ENCODE data around the gene ARMH1.
"Not testable (repeated sequence)": the region's sequence is repeated elsewhere in the genome, so short reads cannot be mapped to it uniquely, and the experiment has no call there.

ARMH1 gene

DNA sequence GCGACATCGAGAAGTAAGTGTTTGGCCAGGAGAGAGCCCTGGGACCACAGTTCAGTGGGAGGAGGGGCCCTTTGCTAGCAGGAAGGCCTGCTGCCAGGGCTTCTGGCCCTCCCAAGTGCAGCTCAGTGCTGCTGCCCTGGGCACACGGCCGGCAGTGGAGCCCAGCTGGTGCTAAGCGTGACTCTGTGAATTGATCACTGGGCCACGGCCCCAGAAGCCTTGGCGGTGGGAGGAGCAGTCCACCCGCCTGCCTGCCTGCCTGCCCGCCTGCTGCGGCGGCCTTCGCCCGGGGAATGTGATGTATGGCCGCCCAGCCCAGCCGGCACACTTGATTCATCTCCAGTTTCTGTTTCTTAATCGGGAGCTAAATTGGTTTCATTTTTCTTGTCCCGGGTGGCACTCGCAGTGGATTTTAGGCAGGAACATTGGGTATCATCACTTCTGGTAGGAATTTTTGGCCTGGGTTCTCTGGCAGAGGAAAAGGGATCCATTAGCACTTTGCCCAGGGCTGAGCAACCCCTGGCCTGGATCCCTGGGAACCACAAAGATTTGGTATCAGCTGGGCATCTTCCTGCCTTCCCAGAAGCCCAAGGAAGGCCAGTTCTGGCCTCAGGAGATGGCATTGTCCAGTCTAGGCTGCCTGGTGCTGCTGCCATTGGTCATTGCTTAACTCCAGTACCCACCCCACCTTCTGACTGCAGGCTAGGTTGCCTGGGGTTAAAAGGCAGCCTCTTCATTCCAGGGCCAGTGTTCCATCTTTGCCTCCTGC is 28.9 kb upstream of the ARMH1 start:
- no peak for DNase-seq

DNA sequence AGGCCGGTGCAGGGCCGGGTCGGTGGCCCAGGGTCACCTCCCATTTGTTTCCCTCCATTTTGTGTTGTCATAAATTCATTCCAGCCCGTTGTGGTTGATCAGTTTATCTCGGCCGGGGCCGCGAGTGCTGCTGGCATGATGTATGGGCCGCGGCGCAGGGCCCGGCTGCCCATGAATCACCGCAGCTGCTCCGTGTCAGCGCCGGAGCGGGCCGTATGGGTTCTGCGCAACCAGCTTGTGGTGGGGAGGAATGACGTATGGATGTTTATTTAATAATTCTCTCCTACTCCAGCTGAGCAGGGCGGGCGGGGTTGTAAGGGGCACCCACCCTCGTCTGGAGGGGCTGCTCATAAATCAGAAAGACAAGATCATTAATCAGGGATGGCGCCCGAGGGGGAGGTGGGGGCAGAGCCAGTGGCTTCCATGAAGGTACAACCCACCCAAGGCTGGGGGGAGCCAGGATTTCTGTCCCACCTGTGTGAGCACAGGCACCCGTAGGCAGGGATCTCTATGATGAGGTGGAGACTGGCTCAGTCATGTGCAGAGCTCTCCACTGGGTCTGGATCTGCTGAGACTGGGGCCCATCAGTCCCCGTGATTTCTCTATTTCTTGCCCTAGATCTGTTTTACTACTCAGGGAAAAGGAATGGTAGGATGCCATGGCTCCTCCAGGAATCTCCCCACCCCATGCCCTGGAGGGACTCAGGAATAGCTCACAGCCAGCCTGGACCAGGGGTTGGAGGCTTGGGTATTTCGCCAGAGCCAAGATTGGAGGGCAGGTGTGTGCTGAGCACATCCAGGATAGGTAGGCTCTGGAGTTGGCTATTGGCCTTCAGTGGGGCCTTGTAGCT is 28.0 kb upstream of the ARMH1 start:
- no peak for DNase-seq

- no peak for DNase-seq
Observed at GRCh38 chr1:44647896-44648295, 26.6 kb upstream of the ARMH1 start.

DNA sequence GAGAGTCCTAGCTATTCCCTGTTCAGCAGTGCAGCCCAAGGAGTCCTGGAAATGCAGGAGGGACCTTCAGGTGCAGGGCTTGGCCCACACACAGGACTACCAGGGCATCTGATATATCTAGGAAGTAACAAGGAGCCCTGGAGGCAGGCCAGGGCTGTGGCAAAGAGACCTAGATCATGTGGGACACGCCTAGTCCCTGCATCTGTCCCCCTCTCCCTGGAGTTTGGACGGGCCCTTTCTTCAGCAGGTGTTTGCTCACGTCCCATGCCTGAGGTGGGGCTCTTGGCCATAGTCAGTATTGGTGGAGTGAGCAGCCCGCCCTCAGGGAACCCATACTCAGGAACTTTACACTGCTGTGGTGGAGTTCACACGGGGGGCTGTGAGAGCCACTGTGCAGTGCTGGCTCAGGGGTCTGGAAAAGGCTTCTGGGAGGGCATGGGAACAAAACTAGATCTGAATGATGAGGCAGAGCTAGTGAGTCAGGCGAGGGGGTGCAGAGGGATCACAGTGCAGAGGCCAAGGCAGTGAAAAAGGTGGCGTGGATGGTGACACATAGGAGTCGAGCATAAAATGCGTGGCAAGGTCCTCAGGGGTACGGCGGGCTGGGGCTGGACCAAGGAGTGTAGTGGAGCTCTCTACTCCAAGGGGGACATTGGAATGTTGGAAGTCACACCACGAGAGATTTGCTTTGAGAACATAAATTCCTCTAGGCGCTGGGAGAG is 25.8 kb upstream of the ARMH1 start:
- DNase-seq, result no peak

DNA sequence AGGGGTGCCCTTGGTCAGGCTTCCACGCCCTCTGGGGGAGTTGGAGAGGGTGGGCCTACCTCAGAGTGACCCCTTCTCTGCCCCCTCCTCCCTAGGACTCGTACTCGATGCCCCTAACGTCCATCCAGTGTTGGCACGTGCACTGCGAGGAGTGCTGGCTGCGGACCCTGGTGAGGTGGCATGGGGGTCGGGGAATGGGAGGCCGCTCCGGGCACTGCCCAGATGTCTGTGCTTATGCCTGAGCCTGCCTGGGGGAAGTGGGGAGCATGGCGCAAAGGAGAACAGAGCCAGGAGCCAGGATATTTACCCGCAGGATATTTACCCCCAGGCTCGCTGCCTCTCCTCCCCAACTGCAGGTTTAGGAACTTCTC is 24.7 kb upstream of the ARMH1 start:
- DNase-seq, result no peak

DNA sequence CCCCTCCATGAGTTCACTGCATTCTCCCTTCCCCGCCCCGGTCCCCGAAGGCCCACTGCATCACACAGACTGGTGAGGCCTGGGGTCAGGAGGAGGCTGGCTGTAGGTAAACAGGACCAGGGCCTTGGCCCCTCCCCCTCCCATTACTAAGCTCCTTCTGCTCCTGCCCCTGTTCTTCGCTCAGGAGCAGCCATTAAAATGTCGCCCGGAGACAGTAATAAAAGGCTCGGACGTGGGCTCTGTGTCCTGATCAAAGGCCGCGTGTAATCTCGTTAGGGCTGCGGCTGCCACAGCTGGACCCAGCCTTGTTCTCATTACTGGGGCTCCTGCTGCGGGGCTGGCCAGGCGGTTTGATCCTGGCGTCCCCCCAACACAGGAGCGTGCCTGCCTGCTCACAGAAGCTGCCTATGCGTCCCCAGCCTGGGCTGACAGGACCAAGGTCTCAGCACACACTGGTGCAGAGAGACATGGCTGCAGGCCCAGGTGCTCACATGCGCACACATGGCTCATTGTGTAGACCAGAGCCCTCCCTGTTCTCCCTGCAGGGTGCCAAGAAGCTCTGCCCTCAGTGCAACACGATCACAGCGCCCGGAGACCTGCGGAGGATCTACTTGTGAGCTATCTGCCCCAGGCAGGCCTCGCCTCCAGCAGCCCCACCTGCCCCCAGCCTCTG is 24.2 kb upstream of the ARMH1 start:
- no peak for DNase-seq

DNA sequence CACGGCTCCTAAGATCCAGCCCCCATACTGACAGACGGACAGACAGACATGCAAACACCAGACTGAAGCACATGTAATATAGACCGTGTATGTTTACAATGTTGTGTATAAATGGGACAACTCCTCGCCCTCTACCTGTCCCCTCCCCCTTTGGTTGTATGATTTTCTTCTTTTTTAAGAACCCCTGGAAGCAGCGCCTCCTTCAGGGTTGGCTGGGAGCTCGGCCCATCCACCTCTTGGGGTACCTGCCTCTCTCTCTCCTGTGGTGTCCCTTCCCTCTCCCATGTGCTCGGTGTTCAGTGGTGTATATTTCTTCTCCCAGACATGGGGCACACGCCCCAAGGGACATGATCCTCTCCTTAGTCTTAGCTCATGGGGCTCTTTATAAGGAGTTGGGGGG is 23.4 kb upstream of the ARMH1 start:
- no peak for DNase-seq

- DNase-seq, result peak; percentile 67
Observed at GRCh38 chr1:44652445-44653106, 21.9 kb upstream of the ARMH1 start.

GRCh38 chr1:44653107-44653964 is 21.2 kb upstream of the ARMH1 start:
- DNase-seq, result no peak

- no peak for DNase-seq
Observed at GRCh38 chr1:44654621-44655187, 19.8 kb upstream of the ARMH1 start.

DNA sequence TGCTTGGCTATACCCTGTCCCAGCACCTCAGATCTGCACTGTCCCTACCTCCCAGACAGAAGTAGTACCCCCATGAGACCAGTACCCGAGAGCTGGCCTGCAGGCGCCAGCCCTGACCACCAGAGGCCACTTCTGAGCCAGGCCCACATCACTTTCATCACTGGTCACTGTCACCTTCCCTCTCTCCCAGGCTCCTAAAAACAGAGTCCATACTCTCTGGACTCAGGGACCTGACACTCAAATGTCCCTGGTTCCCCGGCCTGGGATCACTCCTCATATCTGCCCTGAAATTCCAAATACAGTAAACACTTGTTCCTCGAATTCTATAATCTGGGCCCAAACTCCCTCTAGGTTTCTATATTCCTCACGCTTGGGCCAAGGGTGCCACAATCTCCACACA is 18.9 kb upstream of the ARMH1 start:
- peak; percentile 36 for DNase-seq

GRCh38 chr1:44659566-44659965 is 14.9 kb upstream of the ARMH1 start:
- DNase-seq, result no peak

- DNase-seq, result no peak
Observed at GRCh38 chr1:44660176-44660575, 14.3 kb upstream of the ARMH1 start.

DNA sequence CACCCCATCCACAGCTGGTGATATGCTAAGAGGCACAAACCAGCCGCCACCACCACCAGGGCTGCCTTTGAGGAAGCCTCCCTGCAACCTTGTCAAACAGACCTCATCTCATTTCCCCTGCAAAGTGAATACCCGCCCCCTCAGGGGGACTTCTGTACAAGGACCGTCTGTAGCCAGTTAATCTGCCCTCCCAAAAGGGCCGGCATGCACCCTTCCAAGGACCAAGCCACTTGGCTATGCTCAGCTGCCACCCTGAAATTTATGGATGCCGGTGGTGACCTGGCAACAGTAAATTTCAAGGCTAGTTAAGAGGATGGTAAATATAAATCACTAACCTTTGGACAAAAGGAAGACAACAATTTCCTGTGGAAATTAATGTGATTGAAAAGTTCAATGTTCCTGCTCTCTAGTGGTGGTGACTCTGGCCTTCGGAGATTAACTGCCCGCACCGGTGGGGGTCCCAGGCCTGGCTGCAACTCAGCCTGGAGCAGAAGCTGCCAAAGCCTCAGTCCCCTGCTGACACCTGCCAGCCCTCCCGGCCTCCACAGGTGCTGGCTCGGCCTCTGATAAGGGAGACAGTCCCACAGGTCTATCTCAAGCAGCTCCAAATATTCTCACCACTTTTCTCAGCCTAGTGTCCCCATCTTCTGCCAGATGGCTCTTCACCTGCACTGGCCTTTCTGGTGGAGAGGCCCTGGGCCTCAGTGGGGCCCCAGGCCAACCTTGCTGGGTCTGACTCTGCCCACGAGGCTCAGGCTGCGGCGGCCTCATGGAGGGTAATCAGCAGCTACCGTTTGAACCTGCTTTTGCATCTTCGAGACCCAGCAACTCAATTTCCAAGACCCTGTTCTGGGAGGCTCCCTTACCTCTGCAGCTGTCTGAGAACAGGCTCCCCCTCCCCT is 12.5 kb upstream of the ARMH1 start:
- no peak for DNase-seq

DNA sequence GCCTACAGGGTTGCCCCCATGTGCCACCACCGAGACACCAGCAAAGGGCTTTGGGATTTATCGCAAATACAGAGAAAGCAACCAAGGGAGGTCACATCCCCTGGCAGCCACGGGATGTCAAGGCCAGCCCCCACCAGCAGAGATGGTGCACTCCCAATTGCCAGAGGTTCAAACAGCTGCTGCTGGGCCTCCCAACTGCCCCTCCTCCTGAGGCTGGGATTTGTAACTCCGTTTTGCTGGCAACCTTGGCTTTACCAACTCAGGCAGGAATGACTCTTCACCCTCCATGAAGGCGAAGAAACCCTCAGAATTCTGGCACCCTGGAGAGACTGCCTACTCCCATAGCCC is 11.9 kb upstream of the ARMH1 start:
- DNase-seq, result no peak

DNA sequence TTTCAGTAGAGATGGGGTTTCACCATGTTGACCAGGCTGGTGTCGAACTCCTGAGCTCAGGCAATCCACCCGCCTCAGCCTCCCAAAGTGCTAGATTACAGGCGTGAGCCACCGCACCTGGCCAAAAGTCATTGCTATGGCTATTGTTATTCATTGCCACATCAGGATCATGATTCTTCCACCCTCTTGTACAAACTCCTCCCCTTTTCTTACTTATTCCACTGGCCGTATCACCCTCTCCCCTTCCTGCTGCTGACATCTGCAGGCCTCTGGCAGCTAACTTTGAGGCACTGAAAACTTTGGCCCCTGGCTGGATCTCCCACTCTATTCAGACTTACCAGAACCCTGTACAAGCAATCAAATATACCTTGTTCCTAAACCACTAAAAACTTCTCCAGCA is 11.1 kb upstream of the ARMH1 start:
- DNase-seq, result no peak

- no peak for DNase-seq
Observed at GRCh38 chr1:44664730-44665370, 9.7 kb upstream of the ARMH1 start.

DNA sequence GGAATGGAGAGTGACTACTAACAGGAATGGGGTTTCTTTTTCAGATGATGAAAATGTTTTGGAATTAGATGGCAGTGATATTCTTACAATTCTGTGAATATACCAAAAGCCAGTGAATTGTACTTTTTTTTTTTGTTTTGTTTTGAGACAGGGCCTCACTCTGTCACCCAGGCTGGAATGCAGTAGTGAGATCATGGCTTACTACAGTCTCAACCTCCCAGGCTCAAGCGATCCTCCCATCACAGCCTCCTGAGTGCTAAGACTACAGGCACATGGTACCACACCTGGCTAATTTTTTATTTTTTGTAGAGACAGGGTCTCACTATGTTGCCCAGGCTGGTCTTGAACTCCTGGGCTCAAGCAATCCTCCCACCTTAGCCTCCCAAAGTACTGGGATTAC is 7.8 kb upstream of the ARMH1 start:
- DNase-seq, result not testable (repeated sequence)

DNA sequence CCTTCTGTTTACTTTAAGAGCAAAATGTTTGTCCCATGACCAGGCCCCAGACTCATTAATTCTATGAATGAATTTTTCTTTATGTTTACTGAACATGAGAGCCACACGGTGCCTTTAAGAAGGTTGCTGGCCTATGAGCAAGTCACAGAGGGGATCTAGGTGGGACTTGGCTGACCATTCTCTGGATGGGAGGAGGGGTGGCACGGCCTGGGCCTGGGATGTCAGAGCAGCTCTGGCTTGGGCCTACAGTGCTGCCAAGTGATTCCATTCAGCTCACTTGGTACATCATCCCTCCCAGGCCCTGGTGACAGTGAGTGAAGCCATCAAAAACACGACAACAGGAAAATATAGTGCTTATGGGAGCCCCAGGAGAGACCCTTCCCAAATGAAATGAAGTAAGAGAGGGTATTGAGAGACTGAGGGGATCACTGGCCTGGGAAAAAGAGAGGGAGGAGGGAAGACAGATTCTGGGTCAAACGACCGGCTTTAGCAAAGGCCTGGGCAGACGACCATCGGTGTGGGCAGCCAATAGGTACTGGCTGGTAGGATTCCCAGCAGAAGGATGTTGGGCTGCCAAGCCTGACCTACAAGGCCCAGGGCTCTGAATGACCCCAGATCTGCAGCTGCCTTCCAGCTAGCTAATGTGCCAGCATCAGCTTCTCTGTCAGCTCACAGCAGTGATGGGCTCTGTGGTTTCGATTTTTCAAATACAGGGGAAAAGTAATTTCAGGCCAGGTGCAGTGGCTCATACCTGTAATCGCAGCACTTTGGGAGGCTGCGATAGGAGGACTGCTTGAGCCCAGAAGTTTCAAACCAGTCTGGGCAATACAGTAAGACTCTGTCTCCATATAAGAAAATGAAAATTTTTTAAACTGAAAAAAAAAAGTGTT is 3.5 kb upstream of the ARMH1 start:
- DNase-seq, result no peak
